ENCODE measurements around the gene SPO11. TPM values are rescaled to one million over a fixed set of nuclear protein-coding genes. Genes with fewer than 3 reads are reported as not detected.

SPO11 gene
- total RNA-seq, 3 donors from 2014 or later: not detected

- Histone ChIP-seq H3K27me3 (no peaks in the 10 kb centered on the region), H3K36me3 (no peaks in the 10 kb centered on the region), H3K27ac (no peak overlapping the region), H3K4me1 (no peaks in the 10 kb centered on the region), H3K9me3 (no peaks in the 10 kb centered on the region), H3K4me3 (no peak overlapping the region)
- TF ChIP-seq POLR2AphosphoS5 (IDR thresholded peaks at IDR 0.05) (no peak), CTCF (IDR thresholded peaks at IDR 0.05) (no peak), POLR2A (IDR thresholded peaks at IDR 0.05) (no peak)
- intact Hi-C loops (cut with DNase I; ENCODE audit: low total_unique reads): no loop called here
- DNase-seq (ENCODE audit: low spot score in 2 of 2): no peak
These were observed 49.7 kb downstream of the SPO11 start for GRCh38 chr20:57379263-57379647.

GRCh38 chr20:57380081-57380750 is 50.6 kb downstream of the SPO11 start:
- Histone ChIP-seq H3K36me3 (no peaks in the 10 kb centered on the region), H3K4me1 (no peaks in the 10 kb centered on the region), H3K27ac (no peak overlapping the region), H3K27me3 (no peaks in the 10 kb centered on the region), H3K4me3 (no peak overlapping the region), H3K9me3 (no peaks in the 10 kb centered on the region)
- TF ChIP-seq POLR2AphosphoS5 (IDR thresholded peaks at IDR 0.05): no peak
- TF ChIP-seq POLR2A (IDR thresholded peaks at IDR 0.05): no peak
- TF ChIP-seq CTCF (IDR thresholded peaks at IDR 0.05): no peak
- no peak for DNase-seq (ENCODE audit: low spot score in 2 of 2)
- intact Hi-C loops (cut with DNase I; ENCODE audit: low total_unique reads): no loop called here

GRCh38 chr20:57381596-57382503 is 52.2 kb downstream of the SPO11 start:
- Histone ChIP-seq H3K27ac (no peak overlapping the region), H3K9me3 (no peaks in the 10 kb centered on the region), H3K4me1 (no peaks in the 10 kb centered on the region), H3K4me3 (no peak overlapping the region), H3K27me3 (no peaks in the 10 kb centered on the region), H3K36me3 (no peaks in the 10 kb centered on the region)
- intact Hi-C loops (cut with DNase I; ENCODE audit: low total_unique reads): no loop called here
- peak; percentile 91 to 94 (median 91) for TF ChIP-seq CTCF (IDR thresholded peaks at IDR 0.05)
- no peak for TF ChIP-seq POLR2AphosphoS5 (IDR thresholded peaks at IDR 0.05)
- peak; percentile 85 to 88 for DNase-seq (ENCODE audit: low spot score in 2 of 2)

- DNase-seq (ENCODE audit: low spot score in 2 of 2): no peak
- H3K4me1 ChIP-seq: no peaks in the 10 kb centered on the region
- no peaks in the 10 kb centered on the region for H3K9me3 ChIP-seq
- intact Hi-C loops (cut with DNase I; ENCODE audit: low total_unique reads): no loop called here
- H3K4me3 ChIP-seq: no peak overlapping the region
- no peaks in the 10 kb centered on the region for H3K27me3 ChIP-seq
- no peaks in the 10 kb centered on the region for H3K36me3 ChIP-seq
- H3K27ac ChIP-seq: no peak overlapping the region
- TF ChIP-seq CTCF (IDR thresholded peaks at IDR 0.05) (no peak), POLR2AphosphoS5 (IDR thresholded peaks at IDR 0.05) (no peak), POLR2A (IDR thresholded peaks at IDR 0.05) (no peak)
These were observed 52.9 kb downstream of the SPO11 start for GRCh38 chr20:57382516-57382915.
